Measurements from ENCODE around the gene ZFY.

Gene ZFY

DNA sequence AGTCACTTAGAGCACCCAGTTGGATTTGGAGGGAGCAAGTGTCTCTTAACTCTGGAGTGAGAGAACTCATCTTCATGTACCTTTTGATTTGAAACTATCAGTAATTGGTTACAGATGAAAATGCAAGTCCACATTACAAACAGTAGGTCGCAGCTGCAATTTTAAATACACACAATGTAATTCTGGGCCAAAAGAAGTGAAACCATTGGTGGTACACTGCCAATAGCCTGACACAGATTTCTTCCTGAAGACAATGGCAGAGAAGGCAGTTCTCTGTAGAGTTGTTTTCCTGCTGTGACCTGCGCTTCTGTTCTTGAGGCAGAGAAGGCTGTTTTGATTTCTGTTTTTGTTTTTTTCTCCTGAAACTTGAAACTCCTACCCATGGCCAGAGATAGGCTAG is 86.0 kb downstream of the ZFY start:
- TF ChIP-seq POLR2AphosphoS5 (IDR thresholded peaks at IDR 0.05; ENCODE audit: low read depth, low read length): no peak
- no peak for TF ChIP-seq SIN3A (IDR thresholded peaks at IDR 0.05; ENCODE audit: borderline replicate concordance, insufficient read depth, low read length)
- no peak for TF ChIP-seq FOXP2 (optimal IDR thresholded peaks at IDR 0.05; ENCODE audit: borderline replicate concordance, extremely low read depth, extremely low read length, insufficient read depth)
- TF ChIP-seq, protein P1, sequence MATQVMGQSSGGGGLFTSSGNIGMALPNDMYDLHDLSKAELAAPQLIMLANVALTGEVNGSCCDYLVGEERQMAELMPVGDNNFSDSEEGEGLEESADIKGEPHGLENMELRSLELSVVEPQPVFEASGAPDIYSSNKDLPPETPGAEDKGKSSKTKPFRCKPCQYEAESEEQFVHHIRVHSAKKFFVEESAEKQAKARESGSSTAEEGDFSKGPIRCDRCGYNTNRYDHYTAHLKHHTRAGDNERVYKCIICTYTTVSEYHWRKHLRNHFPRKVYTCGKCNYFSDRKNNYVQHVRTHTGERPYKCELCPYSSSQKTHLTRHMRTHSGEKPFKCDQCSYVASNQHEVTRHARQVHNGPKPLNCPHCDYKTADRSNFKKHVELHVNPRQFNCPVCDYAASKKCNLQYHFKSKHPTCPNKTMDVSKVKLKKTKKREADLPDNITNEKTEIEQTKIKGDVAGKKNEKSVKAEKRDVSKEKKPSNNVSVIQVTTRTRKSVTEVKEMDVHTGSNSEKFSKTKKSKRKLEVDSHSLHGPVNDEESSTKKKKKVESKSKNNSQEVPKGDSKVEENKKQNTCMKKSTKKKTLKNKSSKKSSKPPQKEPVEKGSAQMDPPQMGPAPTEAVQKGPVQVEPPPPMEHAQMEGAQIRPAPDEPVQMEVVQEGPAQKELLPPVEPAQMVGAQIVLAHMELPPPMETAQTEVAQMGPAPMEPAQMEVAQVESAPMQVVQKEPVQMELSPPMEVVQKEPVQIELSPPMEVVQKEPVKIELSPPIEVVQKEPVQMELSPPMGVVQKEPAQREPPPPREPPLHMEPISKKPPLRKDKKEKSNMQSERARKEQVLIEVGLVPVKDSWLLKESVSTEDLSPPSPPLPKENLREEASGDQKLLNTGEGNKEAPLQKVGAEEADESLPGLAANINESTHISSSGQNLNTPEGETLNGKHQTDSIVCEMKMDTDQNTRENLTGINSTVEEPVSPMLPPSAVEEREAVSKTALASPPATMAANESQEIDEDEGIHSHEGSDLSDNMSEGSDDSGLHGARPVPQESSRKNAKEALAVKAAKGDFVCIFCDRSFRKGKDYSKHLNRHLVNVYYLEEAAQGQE (IDR thresholded peaks at IDR 0.05; ENCODE audit: insufficient read depth in 1 of 2, low read depth in 2 of 2, low read length in 2 of 2): no peak
- TF ChIP-seq TAF1 (IDR thresholded peaks at IDR 0.05; ENCODE audit: borderline replicate concordance, insufficient read depth, low read length): no peak

DNA sequence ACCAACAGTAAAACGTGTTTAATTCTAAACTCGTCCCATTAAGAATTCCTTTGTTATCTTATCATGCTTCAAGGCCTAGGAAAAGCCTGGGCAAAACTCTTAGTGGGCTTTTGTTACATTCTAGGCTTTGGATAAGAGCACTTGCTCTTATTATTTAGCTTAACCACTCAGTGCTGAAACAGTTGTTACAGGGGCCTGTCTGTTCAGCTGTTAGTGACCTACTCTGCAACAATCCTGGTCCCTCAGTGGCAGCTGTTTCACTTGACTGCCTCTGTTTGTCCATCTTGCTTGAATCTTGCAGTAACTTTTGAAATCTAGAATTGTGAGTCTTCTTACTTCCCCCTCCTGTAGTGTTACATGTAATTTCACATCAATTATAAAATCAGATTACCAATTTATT is 88.4 kb downstream of the ZFY start:
- no peak for TF ChIP-seq SIN3A (IDR thresholded peaks at IDR 0.05; ENCODE audit: borderline replicate concordance, insufficient read depth, low read length)
- TF ChIP-seq, protein P1 (IDR thresholded peaks at IDR 0.05; ENCODE audit: insufficient read depth in 1 of 2, low read depth in 2 of 2, low read length in 2 of 2): no peak
- TF ChIP-seq FOXP2 (optimal IDR thresholded peaks at IDR 0.05; ENCODE audit: borderline replicate concordance, extremely low read depth, extremely low read length, insufficient read depth): no peak
- no peak for TF ChIP-seq TAF1 (IDR thresholded peaks at IDR 0.05; ENCODE audit: borderline replicate concordance, insufficient read depth, low read length)
- TF ChIP-seq POLR2AphosphoS5 (IDR thresholded peaks at IDR 0.05; ENCODE audit: low read depth, low read length): no peak

DNA sequence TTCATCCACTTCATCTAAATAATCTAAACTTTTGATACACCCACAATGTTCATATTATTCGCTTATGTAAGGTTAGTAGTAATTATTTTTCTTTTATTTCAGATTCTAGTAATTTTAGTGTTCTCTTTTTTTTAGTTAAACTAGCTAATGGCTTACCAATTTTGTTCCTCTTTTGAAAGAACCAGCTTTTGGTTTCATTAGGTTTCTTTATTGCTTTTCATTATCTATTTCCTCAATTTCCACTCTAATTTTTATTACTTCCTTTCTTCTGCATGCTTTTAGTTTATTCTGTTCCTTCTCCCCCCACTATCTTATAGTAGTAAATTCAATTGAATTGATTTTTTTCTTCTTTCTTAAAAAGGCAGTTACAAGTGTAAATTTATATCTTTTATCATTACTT is 90.2 kb downstream of the ZFY start:
- TF ChIP-seq TAF1 (IDR thresholded peaks at IDR 0.05; ENCODE audit: borderline replicate concordance, insufficient read depth, low read length): no peak
- no peak for TF ChIP-seq FOXP2 (optimal IDR thresholded peaks at IDR 0.05; ENCODE audit: borderline replicate concordance, extremely low read depth, extremely low read length, insufficient read depth)
- TF ChIP-seq POLR2AphosphoS5 (IDR thresholded peaks at IDR 0.05; ENCODE audit: low read depth, low read length): no peak
- TF ChIP-seq SIN3A (IDR thresholded peaks at IDR 0.05; ENCODE audit: borderline replicate concordance, insufficient read depth, low read length): no peak
- TF ChIP-seq, protein P1 (IDR thresholded peaks at IDR 0.05; ENCODE audit: insufficient read depth in 1 of 2, low read depth in 2 of 2, low read length in 2 of 2): no peak
